Stimulated activated effector memory CD8-positive, alpha-beta T cell treated with anti-CD3 and anti-CD28 coated beads, Interleukin-12 subunit alpha, Interleukin-12 subunit beta, amount 100 ng/mL, for 72 hours (primary cell): ENCODE results near the gene RPL41.

Experiments
- ATAC-seq: fragments of 150-1000 bp; cut with Tn5 transposase; 2 replicates; pipeline ENCODE4 v1.10.0; 2021
- DNase-seq, 2 donors: peaks; one replicate each; pipeline ENCODE4 v3.0.0; 2021 to 2022; ENCODE audit warnings: low spot score in 2 of 2
- H3K27ac Mint-ChIP-seq: one replicate; pipeline ENCODE4 v1.8.0; 2022; ENCODE audit warnings: mild to moderate bottlenecking, mixed read lengths
- H3K36me3 Mint-ChIP-seq: one replicate; pipeline ENCODE4 v1.8.0; 2022; ENCODE audit warnings: mild to moderate bottlenecking, mixed read lengths
- H3K4me1 Mint-ChIP-seq: one replicate; pipeline ENCODE4 v1.8.0; 2022; ENCODE audit warnings: mixed read lengths
- H3K4me3 Mint-ChIP-seq: one replicate; pipeline ENCODE4 v1.8.0; 2022; ENCODE audit warnings: mild to moderate bottlenecking, mixed read lengths
- H3K9me3 Mint-ChIP-seq: one replicate; pipeline ENCODE4 v1.8.0; 2022; ENCODE audit warnings: mixed read lengths

The RPL41 gene

DNA sequence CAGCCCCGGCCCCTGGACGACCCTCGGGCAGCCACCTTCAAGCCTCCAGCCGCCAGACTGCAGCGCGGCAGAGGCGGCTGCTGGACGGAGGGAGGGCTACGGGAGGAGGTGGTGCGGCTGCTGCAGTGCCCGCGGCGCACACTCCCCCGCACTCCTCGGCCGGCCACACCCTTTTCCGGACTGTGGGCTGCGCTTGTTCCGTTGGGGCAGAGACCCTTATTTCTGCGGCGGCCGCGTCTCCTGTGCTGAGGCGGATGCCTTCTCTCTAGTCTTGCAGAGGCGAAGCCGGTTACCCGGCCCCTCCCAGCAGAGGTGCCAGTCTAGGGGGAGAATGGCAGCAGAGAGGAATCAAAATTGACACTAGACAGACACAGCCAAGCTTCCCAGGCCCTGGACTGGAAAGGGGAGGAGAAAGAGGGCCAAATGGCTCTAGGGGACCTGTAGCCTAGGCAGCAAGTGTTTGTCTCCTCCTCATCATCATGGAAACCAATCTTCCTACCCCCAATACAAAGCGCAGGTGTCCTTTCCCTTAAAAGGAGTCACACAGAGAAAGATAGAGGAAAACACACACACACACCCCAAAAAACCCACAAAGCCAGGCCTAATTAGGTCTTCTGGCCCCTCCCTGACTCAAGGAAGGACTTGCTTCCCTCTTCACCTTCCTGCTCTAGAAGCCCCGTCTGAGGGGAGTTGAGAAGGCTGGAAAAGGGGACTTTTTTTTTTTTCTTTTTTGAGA is 12.9 kb downstream of the RPL41 start:
- H3K9me3 Mint-ChIP-seq: no peaks in the 10 kb centered on the region
- DNase-seq (peak; percentile 61 to 89), ATAC-seq (peak; percentile 53)
- peaks cover 62% of the 10 kb centered on the region for H3K4me1 Mint-ChIP-seq
- peak overlapping the region; percentile 100 for H3K4me3 Mint-ChIP-seq
- peaks cover 75% of the 10 kb centered on the region for H3K36me3 Mint-ChIP-seq
- H3K27ac Mint-ChIP-seq: peak overlapping the region; percentile 97

DNA sequence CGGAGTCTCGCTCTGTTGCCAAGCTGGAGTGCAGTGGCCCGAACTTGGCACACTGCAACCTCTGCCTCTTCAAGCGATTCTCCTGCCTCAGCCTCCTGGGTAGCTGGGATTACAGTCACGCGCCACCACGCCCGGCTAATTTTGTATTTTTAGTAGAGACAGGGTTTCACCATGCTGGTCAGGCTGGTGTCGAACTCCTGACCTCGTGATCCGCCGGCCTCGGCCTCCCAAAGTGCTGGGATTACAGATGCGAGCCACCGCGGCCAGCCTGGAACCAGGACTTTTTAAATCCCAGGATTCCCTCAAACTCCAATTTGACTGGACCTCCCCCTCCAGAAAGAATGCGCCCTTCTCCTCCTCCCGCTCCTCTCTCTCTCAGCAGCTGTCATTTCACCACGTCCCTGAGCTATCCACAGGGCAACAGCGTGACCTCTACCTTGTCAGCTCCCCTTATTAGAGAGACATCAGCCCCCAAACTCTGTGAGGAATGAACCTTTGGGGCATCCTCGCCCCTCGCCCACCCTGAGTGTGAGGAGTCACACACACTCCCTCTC is 13.6 kb downstream of the RPL41 start:
- peaks cover 60% of the 10 kb centered on the region for H3K4me1 Mint-ChIP-seq
- peak overlapping the region; percentile 97 for H3K27ac Mint-ChIP-seq
- ATAC-seq (no peak), DNase-seq (no peak)
- peaks cover 81% of the 10 kb centered on the region for H3K36me3 Mint-ChIP-seq
- no peaks in the 10 kb centered on the region for H3K9me3 Mint-ChIP-seq
- peak overlapping the region; percentile 100 for H3K4me3 Mint-ChIP-seq

DNA sequence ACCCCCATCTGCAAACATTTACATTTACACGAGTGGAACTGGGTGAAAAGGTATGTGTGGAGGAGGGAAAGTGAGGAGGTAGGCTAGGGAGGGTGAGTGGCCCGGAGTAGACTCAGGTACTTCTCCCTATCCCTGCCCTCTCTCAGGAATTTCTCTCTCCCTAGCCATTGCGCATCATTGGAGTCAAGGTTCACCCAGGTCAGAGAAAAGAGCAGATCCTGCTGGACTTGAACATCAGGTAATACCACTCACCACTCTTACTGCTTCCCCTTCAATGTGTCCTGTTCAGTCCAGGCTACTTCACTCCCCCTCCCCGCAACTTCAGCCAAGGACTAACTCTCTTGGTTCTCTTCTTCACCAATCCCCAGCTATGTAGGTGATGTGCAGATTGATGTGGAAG is 14.4 kb downstream of the RPL41 start:
- Mint-ChIP-seq H3K4me1 (peaks cover 59% of the 10 kb centered on the region), H3K36me3 (peaks cover 88% of the 10 kb centered on the region)
- no peak for ATAC-seq

DNA sequence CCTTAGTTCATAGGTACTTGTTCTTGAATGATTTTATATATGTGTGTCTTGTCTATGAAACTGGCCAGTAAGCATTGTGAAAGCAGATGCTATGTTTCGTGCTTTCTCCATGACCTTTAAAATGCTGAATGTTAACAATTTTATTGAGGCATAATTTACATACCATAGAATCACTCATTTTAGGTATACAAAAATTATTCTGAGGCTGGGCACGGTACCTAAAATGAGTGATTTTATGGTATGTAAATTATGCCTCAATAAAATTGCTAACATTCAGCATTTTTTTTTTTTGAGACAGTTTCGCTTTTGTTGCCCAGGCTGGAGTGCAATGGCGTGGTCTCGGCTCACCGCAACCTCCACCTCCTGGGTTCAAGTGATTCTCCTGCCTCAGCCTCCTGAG is 18.5 kb downstream of the RPL41 start:
- Mint-ChIP-seq H3K36me3 (peaks cover 100% of the 10 kb centered on the region), H3K27ac (peak overlapping the region; percentile 97), H3K4me1 (peaks cover 46% of the 10 kb centered on the region), H3K9me3 (no peaks in the 10 kb centered on the region), H3K4me3 (no peak overlapping the region)
- ATAC-seq (no peak), DNase-seq (no peak)

More for the DNA sequence above, 14.4 kb downstream of the RPL41 start:
- peak overlapping the region; percentile 100 for H3K4me3 Mint-ChIP-seq
- no peaks in the 10 kb centered on the region for H3K9me3 Mint-ChIP-seq
- H3K27ac Mint-ChIP-seq: peak overlapping the region; percentile 97
- DNase-seq: no peak

DNA sequence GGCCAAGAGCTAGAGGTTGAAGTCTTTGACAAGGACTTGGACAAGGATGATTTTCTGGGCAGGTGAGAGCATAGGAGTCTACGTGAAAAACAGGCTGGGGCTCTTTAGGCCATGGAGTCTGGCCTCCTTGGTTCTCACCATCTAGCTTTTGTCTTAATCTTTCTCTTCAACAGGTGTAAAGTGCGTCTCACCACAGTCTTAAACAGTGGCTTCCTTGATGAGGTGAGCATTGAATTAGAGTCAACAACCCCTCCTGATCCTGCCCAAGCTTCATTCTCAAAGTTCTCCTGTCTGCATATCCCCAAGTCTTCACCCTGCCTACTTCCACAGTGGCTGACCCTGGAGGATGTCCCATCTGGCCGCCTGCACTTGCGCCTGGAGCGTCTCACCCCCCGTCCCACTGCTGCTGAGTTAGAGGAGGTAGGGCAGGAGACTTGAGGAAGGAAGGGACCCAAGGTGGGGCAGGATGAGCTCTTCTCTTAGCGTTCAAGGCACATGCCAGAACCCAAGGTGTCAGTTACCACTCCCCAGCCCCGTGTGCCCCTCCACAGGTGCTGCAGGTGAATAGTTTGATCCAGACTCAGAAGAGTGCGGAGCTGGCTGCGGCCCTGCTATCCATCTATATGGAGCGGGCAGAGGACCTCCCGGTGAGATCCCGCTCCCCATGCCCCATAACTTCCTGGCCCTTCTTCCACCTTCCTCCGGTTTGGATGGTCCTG is 21.6 kb downstream of the RPL41 start:
- Mint-ChIP-seq H3K27ac (peak overlapping the region; percentile 74), H3K4me3 (no peak overlapping the region), H3K9me3 (no peaks in the 10 kb centered on the region), H3K36me3 (peaks cover 100% of the 10 kb centered on the region), H3K4me1 (peaks cover 38% of the 10 kb centered on the region)
- ATAC-seq: no peak
- no peak for DNase-seq

DNA sequence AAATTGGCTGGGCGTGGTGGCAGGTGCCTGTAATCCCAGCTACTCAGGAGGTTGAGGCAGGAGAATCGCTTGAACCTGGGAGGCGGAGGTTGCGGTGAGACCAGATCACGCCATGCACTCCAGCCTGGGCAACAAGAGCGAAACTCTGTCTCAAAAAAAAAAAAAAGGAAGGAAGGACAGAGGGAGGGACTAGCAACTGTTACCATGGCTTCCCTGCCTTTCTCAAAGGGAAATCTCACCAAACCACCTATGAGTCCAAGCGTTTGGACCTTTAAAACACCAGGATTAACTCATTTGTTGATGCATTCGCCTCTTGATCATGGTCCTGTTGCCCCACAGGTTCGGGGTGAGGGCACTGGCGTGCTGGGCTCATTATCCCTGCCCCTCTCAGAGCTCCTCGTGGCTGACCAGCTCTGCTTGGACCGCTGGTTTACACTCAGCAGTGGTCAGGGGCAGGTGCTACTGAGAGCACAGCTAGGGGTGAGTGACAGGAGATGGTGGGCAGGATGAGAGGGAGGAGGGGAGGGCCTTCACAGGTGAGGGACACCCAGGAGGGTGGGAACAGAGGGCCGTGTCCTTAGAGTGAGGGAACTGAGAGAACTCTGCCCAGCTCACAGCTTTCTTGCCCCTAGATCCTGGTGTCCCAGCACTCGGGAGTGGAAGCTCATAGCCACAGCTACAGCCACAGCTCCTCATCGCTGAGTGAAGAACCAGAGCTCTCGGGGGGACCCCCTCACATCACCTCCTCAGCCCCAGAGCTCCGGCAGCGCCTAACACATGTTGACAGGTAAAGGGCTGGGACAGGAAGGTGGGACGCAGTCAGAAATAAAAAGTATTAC is 25.7 kb downstream of the RPL41 start:
- H3K4me3 Mint-ChIP-seq: no peak overlapping the region
- H3K36me3 Mint-ChIP-seq: peaks cover 91% of the 10 kb centered on the region
- no peaks in the 10 kb centered on the region for H3K9me3 Mint-ChIP-seq
- ATAC-seq: no peak
- DNase-seq: no peak
- H3K4me1 Mint-ChIP-seq: peaks cover 44% of the 10 kb centered on the region
- peak overlapping the region; percentile 91 for H3K27ac Mint-ChIP-seq

DNA sequence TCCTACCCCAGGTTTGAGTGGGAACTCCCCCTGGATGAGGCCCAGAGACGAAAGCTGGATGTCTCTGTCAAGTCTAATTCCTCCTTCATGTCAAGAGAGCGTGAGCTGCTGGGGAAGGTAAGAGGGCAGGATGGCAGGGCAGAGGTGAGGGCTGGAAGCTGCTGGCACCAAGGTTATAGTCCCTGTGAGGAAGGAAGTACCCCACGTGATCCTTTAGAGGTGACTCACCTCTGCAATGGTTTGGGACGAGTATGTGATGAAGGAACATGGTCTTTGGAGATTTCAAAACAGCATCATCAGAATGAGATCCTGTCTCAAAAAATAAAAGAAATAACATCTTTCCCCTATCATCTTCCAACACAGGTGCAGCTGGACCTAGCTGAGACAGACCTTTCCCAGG is 26.8 kb downstream of the RPL41 start:
- no peak overlapping the region for H3K4me3 Mint-ChIP-seq
- ATAC-seq: peak; percentile 68

DNA sequence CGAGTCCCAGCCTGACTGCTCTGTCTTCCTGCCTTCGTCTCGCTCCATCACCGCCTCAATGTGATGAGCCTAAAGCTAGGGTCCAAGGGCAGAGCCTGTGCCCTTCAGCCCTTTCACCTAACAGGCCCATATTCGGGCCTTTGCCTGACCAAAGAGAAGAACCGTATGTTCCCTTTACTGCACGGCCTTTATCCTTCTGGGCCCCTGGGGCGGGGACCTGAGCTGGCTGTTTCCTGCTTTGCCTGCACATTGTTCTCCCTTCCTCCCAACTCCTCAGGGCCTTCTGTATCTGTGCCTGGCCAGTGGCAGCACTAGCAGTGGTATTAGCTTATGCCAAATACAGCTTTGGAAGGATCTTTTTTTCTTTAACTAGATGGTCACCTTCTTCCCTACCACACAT is 27.4 kb downstream of the RPL41 start:
- no peak for DNase-seq
- H3K4me3 Mint-ChIP-seq: no peak overlapping the region
- peaks cover 31% of the 10 kb centered on the region for H3K4me1 Mint-ChIP-seq
- peaks cover 74% of the 10 kb centered on the region for H3K36me3 Mint-ChIP-seq
- no peaks in the 10 kb centered on the region for H3K9me3 Mint-ChIP-seq
- ATAC-seq: no peak
- peak overlapping the region; percentile 91 for H3K27ac Mint-ChIP-seq

More for the DNA sequence above, 26.8 kb downstream of the RPL41 start:
- no peak for DNase-seq
- H3K27ac Mint-ChIP-seq: peak overlapping the region; percentile 91
- peaks cover 81% of the 10 kb centered on the region for H3K36me3 Mint-ChIP-seq
- H3K9me3 Mint-ChIP-seq: no peaks in the 10 kb centered on the region
- peaks cover 37% of the 10 kb centered on the region for H3K4me1 Mint-ChIP-seq

DNA sequence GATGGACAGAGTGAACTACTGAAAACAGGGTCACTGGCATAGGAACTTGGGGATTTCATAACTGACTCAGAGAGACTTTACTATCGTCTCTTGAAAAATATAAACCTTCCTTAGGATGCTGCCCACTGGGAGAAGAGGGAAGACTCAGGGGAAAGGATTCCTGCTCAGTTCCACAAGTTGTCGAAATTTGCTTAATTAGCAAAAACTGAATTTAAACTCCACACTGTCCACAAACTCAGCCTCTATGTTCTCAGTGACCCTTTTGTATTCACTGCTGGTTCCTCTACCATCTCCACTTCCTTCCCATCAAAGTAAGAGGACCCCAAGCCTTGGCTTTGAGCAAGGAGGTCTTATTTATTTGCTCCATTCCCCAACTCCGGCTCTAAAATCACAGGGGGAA is 28.8 kb downstream of the RPL41 start:
- no peak for DNase-seq
- no peak for ATAC-seq
- H3K9me3 Mint-ChIP-seq: no peaks in the 10 kb centered on the region
- H3K36me3 Mint-ChIP-seq: peaks cover 66% of the 10 kb centered on the region
- H3K27ac Mint-ChIP-seq: peak overlapping the region; percentile 48
- H3K4me3 Mint-ChIP-seq: no peak overlapping the region
- peaks cover 33% of the 10 kb centered on the region for H3K4me1 Mint-ChIP-seq

DNA sequence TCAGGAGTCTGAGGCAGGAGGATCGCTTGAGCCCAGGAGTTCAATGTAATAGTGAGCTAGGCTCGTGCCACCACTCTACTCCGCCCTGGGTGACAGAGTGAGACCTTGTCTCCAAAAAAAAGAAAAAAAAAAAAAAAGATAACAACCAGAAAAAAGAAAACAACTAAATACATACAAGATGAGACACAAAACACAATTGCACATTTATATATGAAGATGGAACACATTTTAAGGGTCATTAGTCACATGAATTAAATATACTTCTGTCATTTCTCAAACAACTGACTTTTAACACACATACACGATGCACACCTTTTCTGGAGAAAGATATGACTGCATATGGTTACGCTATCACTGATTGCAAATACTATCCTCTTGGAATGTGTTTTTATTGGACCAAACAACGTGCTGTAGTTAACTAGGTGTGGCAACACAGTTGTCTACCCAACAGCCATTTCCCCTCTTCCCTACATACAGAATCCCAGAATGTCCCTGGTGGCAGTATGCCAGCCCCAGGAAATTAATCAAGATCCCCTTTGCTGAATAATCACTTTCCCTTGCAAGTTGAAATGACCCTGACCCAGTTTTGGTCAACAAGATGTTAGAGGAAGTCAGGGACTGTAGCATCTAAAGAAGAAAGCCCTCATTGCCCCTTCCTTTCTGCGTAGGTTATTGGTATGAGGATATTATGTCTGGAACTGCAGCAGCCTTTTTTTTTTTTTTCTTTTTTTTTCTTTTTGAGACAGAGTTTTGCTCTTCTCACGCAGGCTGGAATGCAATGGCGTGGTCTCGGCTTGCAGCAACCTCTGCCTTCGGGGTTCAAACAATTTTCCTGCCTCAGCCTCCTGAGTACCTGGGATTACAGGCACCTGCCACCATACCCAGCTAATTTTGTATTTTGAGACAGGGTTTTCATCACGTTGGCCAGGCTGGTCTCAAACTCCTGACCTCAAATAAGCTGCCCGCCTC is 30.3 kb downstream of the RPL41 start:
- ATAC-seq (no peak), DNase-seq (no peak)
- H3K9me3 Mint-ChIP-seq: no peaks in the 10 kb centered on the region
- peaks cover 66% of the 10 kb centered on the region for H3K36me3 Mint-ChIP-seq
- no peak overlapping the region for H3K4me3 Mint-ChIP-seq
- no peak overlapping the region for H3K27ac Mint-ChIP-seq
- peaks cover 41% of the 10 kb centered on the region for H3K4me1 Mint-ChIP-seq

DNA sequence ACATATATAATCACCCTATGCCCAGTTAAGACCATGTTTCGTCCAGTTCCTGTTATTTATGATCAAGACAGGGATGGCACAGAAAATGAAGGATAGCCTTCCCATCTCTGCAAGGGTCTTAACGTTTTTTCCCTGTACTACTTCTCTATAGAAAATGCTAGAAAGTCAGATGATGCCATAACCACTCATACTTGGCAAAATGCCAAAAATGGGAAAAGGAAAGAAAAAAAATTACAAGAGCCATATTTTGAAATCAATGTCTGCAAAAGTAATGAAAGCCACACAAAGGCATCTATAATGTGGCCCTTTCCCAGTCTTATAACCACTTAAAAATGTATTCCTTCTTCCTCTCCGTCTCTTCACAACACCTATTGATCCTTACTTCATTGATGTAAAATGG is 34.1 kb downstream of the RPL41 start:
- ATAC-seq (no peak), DNase-seq (no peak)
- H3K36me3 Mint-ChIP-seq: peaks cover 50% of the 10 kb centered on the region
- H3K27ac Mint-ChIP-seq: peak overlapping the region; percentile 98
- no peaks in the 10 kb centered on the region for H3K9me3 Mint-ChIP-seq
- H3K4me1 Mint-ChIP-seq: peaks cover 58% of the 10 kb centered on the region
- peak overlapping the region; percentile 87 for H3K4me3 Mint-ChIP-seq

DNA sequence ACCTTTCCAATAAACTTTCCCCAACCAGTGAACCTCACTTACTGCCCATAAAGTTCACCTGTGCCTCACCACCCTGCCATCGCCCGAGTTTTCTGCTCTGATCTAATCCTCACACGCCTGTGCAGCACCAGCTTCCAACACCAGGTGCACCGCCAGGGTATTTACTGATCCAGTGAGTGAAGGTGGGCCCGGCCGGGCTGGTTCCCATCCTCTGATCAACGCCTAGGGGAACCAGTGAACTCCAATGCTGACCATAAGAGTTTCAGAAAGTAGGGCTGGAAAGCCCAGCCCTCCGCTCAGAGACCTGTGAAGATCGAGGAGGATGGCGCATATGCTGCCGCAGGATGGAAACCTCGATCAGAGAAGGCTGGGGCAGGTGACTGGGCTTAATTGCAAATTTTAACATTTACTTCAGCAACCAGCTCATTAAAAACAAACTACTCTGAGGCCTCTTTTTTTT is 35.3 kb downstream of the RPL41 start:
- Mint-ChIP-seq H3K9me3 (no peaks in the 10 kb centered on the region), H3K27ac (peak overlapping the region; percentile 98), H3K36me3 (peaks cover 53% of the 10 kb centered on the region), H3K4me3 (peak overlapping the region; percentile 87), H3K4me1 (peaks cover 54% of the 10 kb centered on the region)
- DNase-seq (peak; percentile 41 to 82), ATAC-seq (peak; percentile 78)

DNA sequence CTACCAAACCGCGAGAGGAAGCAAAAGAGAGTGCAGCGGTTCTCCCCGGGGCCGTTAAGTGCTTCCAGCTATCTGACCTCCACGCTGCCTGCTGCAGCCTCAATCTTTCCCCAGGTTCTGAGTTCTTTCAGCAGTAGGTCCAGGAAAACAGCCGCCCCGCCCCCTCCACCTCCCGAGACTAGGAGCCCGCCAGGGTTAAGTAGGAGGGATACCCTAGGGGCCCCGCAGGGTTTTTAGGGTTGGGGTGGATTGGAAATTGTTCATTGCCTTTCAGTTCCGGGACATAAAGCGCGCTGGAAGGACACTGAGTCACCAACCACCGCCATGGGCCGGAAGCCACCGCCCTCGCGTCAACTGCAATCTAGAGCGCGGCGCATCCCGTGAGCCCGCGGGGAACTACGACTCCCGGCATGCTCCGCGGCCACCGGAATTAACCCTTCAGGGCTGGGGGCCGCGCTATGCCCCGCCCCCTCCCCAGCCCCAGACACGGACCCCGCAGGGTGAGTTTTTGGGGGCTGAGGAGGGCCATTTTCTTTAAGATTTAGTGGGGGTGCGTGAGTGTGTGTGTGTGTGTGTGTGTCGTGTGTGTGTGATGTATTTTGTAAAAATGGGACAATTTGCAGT is 35.8 kb downstream of the RPL41 start, which contains the start of gene MYL6B:
MYL6B (plus strand) TSS at position 456 of the 624 bp plus-strand sequence. CDS start 1,332 bp downstream, outside the sequence.
- Mint-ChIP-seq H3K27ac (peak within 1 kb of the TSS; percentile 98), H3K36me3 (peaks cover 58% of the 10 kb centered on the region), H3K4me1 (peaks cover 54% of the 10 kb centered on the region), H3K9me3 (no peaks in the 10 kb centered on the region), H3K4me3 (peak within 1 kb of the TSS; percentile 87)
- DNase-seq (peak; percentile 85 to 96), ATAC-seq (peak; percentile 96)
